BE2C (cell line): ENCODE measurements around the gene TSACC.

Experiments used
- DNase-seq: peaks from one replicate; pipeline ENCODE4 v3.0.0-alpha.2; 2020
- H3K27me3 ChIP-seq: fragments of 250-450 bp; sonication (Bioruptor Pico); 2 replicates; pipeline ENCODE4 v1.5.1; 2020; ENCODE audit warnings: mild to moderate bottlenecking
- H3K36me3 ChIP-seq: fragments of 250-450 bp; sonication (Bioruptor Pico); 2 replicates; pipeline ENCODE4 v1.5.1; 2020; ENCODE audit warnings: mild to moderate bottlenecking
- H3K4me1 ChIP-seq: fragments of 250-450 bp; sonication (Bioruptor Pico); 2 replicates; pipeline ENCODE4 v1.5.1; 2020
- H3K4me3 ChIP-seq: 2 replicates; pipeline ENCODE4 v1.5.1; 2011; ENCODE audit warnings: low read depth, low read length
- H3K9me3 ChIP-seq: fragments of 250-450 bp; sonication (Bioruptor Pico); 2 replicates; pipeline ENCODE4 v1.5.1; 2020
- TF ChIP-seq, protein P1 (sequence below): IDR thresholded peaks from 2 replicates; pipeline ENCODE4 v1.5.1; 2012; ENCODE audit warnings: mild to moderate bottlenecking, low read depth, low read length

The TSACC gene

DNA sequence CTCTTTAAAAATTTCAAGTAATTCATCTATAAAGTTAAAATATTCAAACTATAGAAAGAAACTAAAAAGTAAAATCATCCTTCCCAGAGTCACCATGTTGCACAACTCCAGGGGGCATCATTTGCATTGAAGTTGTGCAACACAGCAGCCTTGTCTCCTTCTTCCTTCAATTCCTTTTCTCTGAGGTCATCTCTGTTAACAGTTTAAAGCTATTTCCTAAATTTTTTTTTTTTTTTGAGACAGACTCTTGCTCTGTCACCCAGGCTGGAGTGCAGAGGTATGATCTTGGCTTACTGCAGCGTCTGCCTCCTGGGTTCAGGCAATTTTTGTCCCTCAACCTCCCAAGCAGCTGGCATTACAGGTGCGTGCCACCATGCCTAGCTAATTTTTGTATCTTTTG, 37.8 kb downstream of the TSACC start:
- TF ChIP-seq, protein P1, sequence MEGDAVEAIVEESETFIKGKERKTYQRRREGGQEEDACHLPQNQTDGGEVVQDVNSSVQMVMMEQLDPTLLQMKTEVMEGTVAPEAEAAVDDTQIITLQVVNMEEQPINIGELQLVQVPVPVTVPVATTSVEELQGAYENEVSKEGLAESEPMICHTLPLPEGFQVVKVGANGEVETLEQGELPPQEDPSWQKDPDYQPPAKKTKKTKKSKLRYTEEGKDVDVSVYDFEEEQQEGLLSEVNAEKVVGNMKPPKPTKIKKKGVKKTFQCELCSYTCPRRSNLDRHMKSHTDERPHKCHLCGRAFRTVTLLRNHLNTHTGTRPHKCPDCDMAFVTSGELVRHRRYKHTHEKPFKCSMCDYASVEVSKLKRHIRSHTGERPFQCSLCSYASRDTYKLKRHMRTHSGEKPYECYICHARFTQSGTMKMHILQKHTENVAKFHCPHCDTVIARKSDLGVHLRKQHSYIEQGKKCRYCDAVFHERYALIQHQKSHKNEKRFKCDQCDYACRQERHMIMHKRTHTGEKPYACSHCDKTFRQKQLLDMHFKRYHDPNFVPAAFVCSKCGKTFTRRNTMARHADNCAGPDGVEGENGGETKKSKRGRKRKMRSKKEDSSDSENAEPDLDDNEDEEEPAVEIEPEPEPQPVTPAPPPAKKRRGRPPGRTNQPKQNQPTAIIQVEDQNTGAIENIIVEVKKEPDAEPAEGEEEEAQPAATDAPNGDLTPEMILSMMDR: no peak
- Histone ChIP-seq H3K4me1 (peaks cover 10% of the 10 kb centered on the region), H3K4me3 (no peak overlapping the region), H3K27me3 (no peaks in the 10 kb centered on the region), H3K9me3 (no peaks in the 10 kb centered on the region), H3K36me3 (no peaks in the 10 kb centered on the region)
- no peak for DNase-seq

DNA sequence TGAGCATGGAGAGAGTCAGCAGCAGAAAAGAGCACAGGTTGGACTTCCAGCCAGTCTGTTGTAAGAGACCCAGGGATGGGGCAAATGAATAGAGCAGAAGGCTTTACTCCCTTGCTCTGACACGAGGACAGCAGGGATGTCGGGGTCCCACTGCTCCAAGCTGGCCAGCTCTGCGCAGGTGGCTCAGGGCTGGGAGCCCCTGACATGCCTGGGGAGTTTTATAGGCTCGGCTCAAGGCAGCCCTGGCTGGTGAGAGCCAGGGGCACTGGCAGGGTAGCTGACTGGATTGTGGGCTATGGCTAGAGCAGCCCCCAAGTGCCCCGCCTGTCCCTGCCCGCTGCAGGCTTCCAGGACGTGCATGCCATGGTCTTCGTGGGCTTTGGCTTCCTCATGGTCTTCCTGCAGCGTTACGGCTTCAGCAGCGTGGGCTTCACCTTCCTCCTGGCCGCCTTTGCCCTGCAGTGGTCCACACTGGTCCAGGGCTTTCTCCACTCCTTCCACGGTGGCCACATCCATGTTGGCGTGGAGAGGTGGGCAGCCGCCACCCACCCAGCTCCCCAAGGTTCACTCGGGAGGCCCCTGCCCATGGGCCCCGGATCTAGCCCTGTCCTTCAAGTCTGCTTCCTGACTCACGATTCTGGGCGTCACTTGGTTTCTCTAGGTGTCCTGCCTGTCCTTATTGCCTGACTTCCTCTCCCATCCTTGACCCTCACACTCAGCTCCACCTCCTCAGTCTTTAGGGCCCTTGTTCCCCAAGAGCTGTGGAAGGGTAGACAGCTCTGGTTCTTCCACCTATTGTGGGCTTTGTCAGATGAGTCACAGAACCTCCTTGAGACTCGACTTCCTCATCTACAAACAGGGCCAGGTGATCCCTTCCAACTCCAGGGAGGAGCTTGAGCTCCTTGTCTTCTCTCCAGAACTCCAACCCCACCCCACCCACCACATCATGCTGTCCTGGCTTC, 38.9 kb downstream of the TSACC start:
- TF ChIP-seq, protein P1: no peak
- H3K4me3 ChIP-seq: no peak overlapping the region
- H3K9me3 ChIP-seq: no peaks in the 10 kb centered on the region
- DNase-seq: no peak
- 0 out of 2 replicates have a peak, but pooled peaks cover 4% of the 10 kb centered on the region for H3K4me1 ChIP-seq
- H3K27me3 ChIP-seq: no peaks in the 10 kb centered on the region
- no peaks in the 10 kb centered on the region for H3K36me3 ChIP-seq

DNA sequence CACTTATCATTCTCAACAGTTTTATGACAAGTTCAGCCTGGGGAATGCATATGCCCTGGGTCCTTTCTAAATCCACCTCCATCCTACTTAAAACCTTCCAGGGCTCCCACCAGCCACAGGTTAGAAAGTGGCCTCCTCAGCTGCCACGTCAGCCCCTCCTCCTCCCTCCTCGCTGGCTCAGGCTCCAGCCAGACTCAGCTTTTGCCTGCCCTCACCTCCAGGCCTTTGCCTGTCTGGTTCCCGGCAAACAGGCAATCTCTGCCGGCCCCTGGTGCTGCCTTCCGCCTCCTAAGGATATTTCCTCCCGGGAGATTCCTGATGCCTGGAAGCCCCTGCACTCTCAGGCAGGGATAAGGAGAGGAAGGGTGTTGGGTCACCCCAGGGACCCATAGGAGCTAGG, 40.2 kb downstream of the TSACC start:
- no peaks in the 10 kb centered on the region for H3K9me3 ChIP-seq
- H3K36me3 ChIP-seq: no peaks in the 10 kb centered on the region
- no peak overlapping the region for H3K4me3 ChIP-seq
- TF ChIP-seq, protein P1: no peak
- H3K4me1 ChIP-seq: 0 out of 2 replicates have a peak, but pooled peaks cover 4% of the 10 kb centered on the region
- H3K27me3 ChIP-seq: no peaks in the 10 kb centered on the region
- DNase-seq: no peak

DNA sequence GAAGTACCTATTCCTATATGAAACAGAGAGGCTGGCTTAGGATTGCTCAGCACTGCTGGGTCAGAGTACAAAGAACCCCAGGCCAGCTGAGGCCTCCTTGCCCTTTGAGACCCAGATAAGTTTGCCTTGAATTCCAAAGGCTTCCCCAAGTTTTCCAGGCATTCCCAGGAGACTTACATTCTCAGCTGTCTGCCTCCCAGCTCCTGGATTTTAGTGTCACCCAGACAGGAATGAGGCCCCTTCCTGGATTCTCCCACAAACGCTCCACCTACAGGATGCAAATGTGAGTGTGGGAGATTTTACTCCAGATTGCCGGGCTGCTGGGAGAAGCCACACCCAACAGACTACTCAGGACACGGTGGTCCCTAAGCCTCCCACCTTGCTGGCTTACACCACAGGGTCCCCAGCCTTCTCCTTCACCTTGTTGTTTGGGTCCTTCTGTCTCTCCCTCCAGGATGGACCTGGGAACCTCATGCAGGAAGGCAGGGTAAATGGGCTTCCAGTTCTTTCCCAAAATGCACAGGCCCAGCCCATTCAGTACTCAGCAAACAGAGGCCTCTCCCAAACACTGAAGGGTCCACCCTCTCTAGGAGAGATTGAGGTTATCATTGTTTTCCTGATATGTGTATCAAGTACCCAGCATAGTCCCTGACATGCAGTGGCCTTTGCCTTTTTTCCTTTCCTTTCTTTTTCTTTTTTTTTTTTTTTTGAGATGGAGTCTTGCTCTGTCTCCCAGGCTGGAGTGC, 41.3 kb downstream of the TSACC start:
- Histone ChIP-seq H3K9me3 (no peaks in the 10 kb centered on the region), H3K4me3 (no peak overlapping the region), H3K4me1 (0 out of 2 replicates have a peak, but pooled peaks cover 4% of the 10 kb centered on the region), H3K27me3 (no peaks in the 10 kb centered on the region), H3K36me3 (no peaks in the 10 kb centered on the region)
- DNase-seq: no peak
- TF ChIP-seq, protein P1: no peak

DNA sequence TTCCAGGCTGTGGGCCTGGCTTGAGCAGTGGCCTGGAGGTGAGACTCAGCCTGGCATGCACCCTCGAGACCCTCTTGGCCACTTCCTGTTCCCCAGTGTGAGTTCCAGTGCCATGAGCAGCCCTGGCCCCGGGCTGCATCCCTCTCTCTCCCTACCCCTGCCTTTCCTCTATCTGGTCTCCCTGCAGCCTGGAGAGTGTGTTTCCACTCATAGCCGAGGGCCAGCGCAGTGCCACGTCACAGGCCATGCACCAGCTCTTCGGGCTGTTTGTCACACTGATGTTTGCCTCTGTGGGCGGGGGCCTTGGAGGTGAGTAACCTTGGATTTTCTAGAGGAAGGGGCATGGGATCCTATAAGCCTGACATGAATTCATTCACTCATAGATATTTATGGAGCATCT, 44.2 kb downstream of the TSACC start:
- TF ChIP-seq, protein P1: no peak
- Histone ChIP-seq H3K4me3 (no peak overlapping the region), H3K27me3 (no peaks in the 10 kb centered on the region), H3K36me3 (no peaks in the 10 kb centered on the region), H3K4me1 (peaks cover 8% of the 10 kb centered on the region), H3K9me3 (no peaks in the 10 kb centered on the region)
- no peak for DNase-seq
